Breast epithelium (tissue), 3 donors: ENCODE data around the gene TGFBR1.

ENCODE experiments used
- POLR2A ChIP-seq: fragments of 450-650 bp; IDR thresholded peaks from one replicate; pipeline ENCODE4 v1.6.1; 2016; ENCODE audit warnings: antibody characterized with exemption, mild to moderate bottlenecking, moderate library complexity
- POLR2AphosphoS5 ChIP-seq, 3 donors: sonication (generic); formaldehyde crosslinking; IDR thresholded peaks; one replicate each; pipeline ENCODE4 v1.6.1; 2017; ENCODE audit warnings: antibody characterized with exemption in 3 of 3
- TF ChIP-seq, protein P1 (sequence below), 3 donors: fragments of 450-650 bp; IDR thresholded peaks; one replicate each; pipeline ENCODE4 v1.5.1; 2016 to 2017; ENCODE audit warnings: antibody characterized with exemption in 3 of 3, mild to moderate bottlenecking in 3 of 3, moderate library complexity in 3 of 3

DNA sequence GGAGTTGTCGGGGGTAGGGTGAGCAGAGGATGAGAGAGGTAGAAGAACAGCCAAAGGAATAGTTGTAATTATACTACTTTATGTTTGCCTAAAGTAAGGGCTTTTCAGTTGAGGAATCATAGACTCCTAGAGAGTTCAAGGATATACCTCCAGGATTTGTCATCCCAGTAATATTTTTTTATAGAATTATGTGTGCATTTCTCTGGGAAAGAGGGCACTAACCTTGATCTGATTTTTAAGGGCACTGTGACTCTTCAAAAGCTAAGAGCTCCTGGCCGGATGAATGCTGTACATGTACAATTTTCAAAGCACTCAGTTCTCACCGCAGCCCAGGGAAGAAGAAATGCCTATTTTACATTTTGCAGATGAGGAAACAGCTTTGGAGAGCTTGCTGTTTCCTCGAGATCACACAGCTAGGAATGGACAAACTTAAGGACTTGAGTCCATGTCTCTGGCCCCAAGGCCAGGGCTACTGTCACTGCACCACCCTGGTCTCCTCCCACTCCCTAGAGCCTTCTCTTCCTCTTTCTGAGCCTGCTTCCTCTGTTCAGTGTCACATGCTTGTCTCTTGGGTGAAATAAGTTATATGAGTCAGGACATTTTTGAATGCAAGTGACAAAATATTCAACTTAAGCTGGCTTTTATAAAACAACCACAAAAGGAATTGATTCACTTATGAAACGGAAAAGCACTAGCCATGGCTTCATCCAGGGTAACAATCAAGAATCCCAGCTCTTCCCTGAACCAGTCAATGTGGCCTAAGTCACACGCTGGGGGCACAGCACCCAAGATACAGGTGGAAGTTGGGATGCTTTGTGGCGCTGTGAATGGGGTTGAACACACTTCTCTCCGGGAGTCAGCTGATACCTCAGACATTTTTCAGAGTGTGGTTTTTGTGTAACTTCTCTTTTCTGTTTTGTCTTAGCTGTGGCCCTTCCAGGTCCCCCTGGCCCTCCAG is 45.7 kb upstream of the TGFBR1 start:
- TF ChIP-seq POLR2AphosphoS5 (IDR thresholded peaks at IDR 0.05) (no peak), POLR2A (no peak)
- TF ChIP-seq, protein P1, sequence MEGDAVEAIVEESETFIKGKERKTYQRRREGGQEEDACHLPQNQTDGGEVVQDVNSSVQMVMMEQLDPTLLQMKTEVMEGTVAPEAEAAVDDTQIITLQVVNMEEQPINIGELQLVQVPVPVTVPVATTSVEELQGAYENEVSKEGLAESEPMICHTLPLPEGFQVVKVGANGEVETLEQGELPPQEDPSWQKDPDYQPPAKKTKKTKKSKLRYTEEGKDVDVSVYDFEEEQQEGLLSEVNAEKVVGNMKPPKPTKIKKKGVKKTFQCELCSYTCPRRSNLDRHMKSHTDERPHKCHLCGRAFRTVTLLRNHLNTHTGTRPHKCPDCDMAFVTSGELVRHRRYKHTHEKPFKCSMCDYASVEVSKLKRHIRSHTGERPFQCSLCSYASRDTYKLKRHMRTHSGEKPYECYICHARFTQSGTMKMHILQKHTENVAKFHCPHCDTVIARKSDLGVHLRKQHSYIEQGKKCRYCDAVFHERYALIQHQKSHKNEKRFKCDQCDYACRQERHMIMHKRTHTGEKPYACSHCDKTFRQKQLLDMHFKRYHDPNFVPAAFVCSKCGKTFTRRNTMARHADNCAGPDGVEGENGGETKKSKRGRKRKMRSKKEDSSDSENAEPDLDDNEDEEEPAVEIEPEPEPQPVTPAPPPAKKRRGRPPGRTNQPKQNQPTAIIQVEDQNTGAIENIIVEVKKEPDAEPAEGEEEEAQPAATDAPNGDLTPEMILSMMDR (IDR thresholded peaks at IDR 0.05): no peak
